HCT116 (cell line): Measurements from ENCODE around the gene PIAS4. TPM values are rescaled to one million over a fixed set of nuclear protein-coding genes. Genes with fewer than 3 reads are reported as not detected.

Source experiments
- ATAC-seq: fragments of 200-7000 bp; cut with Tn5 transposase; 2 replicates; pipeline ENCODE4 v1.9.1; 2020; ENCODE audit warnings: mild to moderate bottlenecking, moderate library complexity
- BruUV-seq: library from RNA; stranded (reverse); fragments of 400-500 nt; replicated peaks from 2 replicates; lab custom pipeline; 2021; lab: Mats Ljungman, UMichigan
- CTCF ChIA-PET: fragments of 300-600 bp; sonication (Branson Sonifier 250); formaldehyde crosslinking; loops from one replicate; lab custom pipeline; 2021; ENCODE audit warnings: antibody characterized with exemption; lab: Charles Lee
- POLR2A ChIA-PET: fragments of 300-600, 350-600 bp; sonication (Branson Sonifier 250); formaldehyde crosslinking; loops from one replicate; lab custom pipeline; 2021; ENCODE audit warnings: antibody characterized with exemption; lab: Charles Lee
- RAD21 ChIA-PET, 2 experiments: fragments of 300-600 bp; sonication (Branson Sonifier 250); formaldehyde crosslinking; loops; one replicate each; lab custom pipeline; 2023; ENCODE audit warnings: low total read pairs in 2 of 2; ENCODE audit not compliant: uncharacterized antibody in 2 of 2, unreplicated experiment in 2 of 2, low non-redundant PET in 1 of 2; lab: Charles Lee
- DNase-seq: peaks from one replicate; pipeline ENCODE4 v3.0.0-alpha.2; 2010; ENCODE audit warnings: low read depth, low spot score
- H2AFZ ChIP-seq: fragments of 200-600 bp; shearing (Covaris generic), sonication (generic); 2 replicates; pipeline ENCODE4 v1.6.1; 2017; ENCODE audit warnings: low read depth, mixed run types, mixed read lengths, antibody characterized with exemption, low read length; ENCODE audit not compliant: poor library complexity, severe bottlenecking
- H3K27ac ChIP-seq: 2 replicates; pipeline ENCODE4 v1.5.1; 2012; ENCODE audit warnings: low read depth, low read length
- H3K27me3 ChIP-seq: fragments of 200-600 bp; sonication (generic); 2 replicates; pipeline ENCODE4 v1.6.1; 2016; ENCODE audit warnings: mixed run types, low read length, mixed read lengths; ENCODE audit not compliant: insufficient read depth
- H3K36me3 ChIP-seq, 2 experiments: fragments of 200-500 bp in 1 of 2; fragments of 200-600 bp in 1 of 2; sonication (Bioruptor generic) in 1 of 2; sonication (generic) in 1 of 2; 2 replicates each; pipeline versions ENCODE4 v1.5.1 to v1.6.1; 2014 to 2016; ENCODE audit warnings: low read length in 2 of 2, inconsistent platforms in 1 of 2, mixed read lengths in 1 of 2, mixed run types in 1 of 2; ENCODE audit not compliant: insufficient read depth in 2 of 2, control insufficient read depth in 1 of 2
- H3K4me1 ChIP-seq, 2 experiments: fragments of 200-600 bp in 1 of 2; sonication (generic) in 1 of 2; 2 replicates each; pipeline versions ENCODE4 v1.5.1 to v1.6.1; 2012 to 2017; ENCODE audit warnings: low read length in 2 of 2, inconsistent platforms in 1 of 2, mild to moderate bottlenecking in 1 of 2, mixed read lengths in 1 of 2, mixed run types in 1 of 2, moderate library complexity in 1 of 2; ENCODE audit not compliant: insufficient read depth in 2 of 2, control insufficient read depth in 1 of 2
- H3K4me2 ChIP-seq: fragments of 200-600 bp; sonication (generic); 2 replicates; pipeline ENCODE4 v1.6.1; 2017; ENCODE audit warnings: mixed run types, low read length, mixed read lengths
- H3K4me3 ChIP-seq, 2 experiments: fragments of 200-600 bp in 1 of 2; sonication (generic) in 1 of 2; replicated peaks in 1 of 2; 2 replicates each; pipeline ENCODE4 v1.5.1; 2011 to 2016; ENCODE audit warnings: low read length in 2 of 2, control low read depth in 1 of 2, low read depth in 1 of 2, mild to moderate bottlenecking in 1 of 2, mixed read lengths in 1 of 2, mixed run types in 1 of 2
- H3K79me2 ChIP-seq: fragments of 200-600 bp; sonication (generic); 2 replicates; pipeline ENCODE4 v1.6.1; 2017; ENCODE audit warnings: mild to moderate bottlenecking, mixed run types, low read length, moderate library complexity, mixed read lengths; ENCODE audit not compliant: insufficient read depth
- H3K9ac ChIP-seq: fragments of 200-600 bp; sonication (generic); 2 replicates; pipeline ENCODE4 v1.6.1; 2016; ENCODE audit warnings: low read length, mixed read lengths
- H3K9me2 ChIP-seq: fragments of 200-600 bp; sonication (generic), shearing (Covaris generic); 2 replicates; pipeline ENCODE4 v1.6.1; 2017; ENCODE audit warnings: mixed run types, mild to moderate bottlenecking, moderate library complexity; ENCODE audit not compliant: insufficient read depth
- H3K9me3 ChIP-seq, 2 experiments: fragments of 200-500 bp in 1 of 2; fragments of 200-600 bp in 1 of 2; sonication (Bioruptor generic) in 1 of 2; sonication (generic) in 1 of 2; 2 replicates each; pipeline ENCODE4 v1.6.1; 2014 to 2017; ENCODE audit warnings: low read length in 2 of 2, mixed read lengths in 2 of 2, inconsistent platforms in 1 of 2, low read depth in 1 of 2, mild to moderate bottlenecking in 1 of 2, mixed run types in 1 of 2, moderate library complexity in 1 of 2; ENCODE audit not compliant: control insufficient read depth in 1 of 2, insufficient read depth in 1 of 2
- H4K20me1 ChIP-seq: fragments of 200-600 bp; sonication (generic), shearing (Covaris generic); 2 replicates; pipeline ENCODE4 v1.6.1; 2017; ENCODE audit warnings: mixed run types, mild to moderate bottlenecking, moderate library complexity; ENCODE audit not compliant: insufficient read depth
- EGR1 ChIP-seq: IDR thresholded peaks from 2 replicates; pipeline ENCODE4 v1.6.1; 2012; ENCODE audit warnings: low read depth
- ELF1 ChIP-seq: IDR thresholded peaks from 2 replicates; pipeline ENCODE4 v1.6.1; 2012; ENCODE audit warnings: low read depth, borderline replicate concordance
- EZH2 ChIP-seq: fragments of 200-600 bp; sonication (generic); IDR thresholded peaks from 2 replicates; pipeline ENCODE4 v1.6.1; 2017; ENCODE audit warnings: antibody characterized with exemption, mixed run types
- EZH2phosphoT487 ChIP-seq: fragments of 200-600 bp; IDR thresholded peaks from 2 replicates; pipeline ENCODE4 v1.6.1; 2018; ENCODE audit warnings: antibody characterized with exemption, borderline replicate concordance
- POLR2A ChIP-seq: IDR thresholded peaks from 2 replicates; pipeline ENCODE4 v1.7.0; 2011; ENCODE audit warnings: borderline replicate concordance; ENCODE audit not compliant: insufficient read depth, insufficient read length; ENCODE audit errors: extremely low read depth
- POLR2AphosphoS5 ChIP-seq: IDR thresholded peaks from 2 replicates; pipeline ENCODE4 v1.6.1; 2011; ENCODE audit warnings: mild to moderate bottlenecking, low read depth, low read length, moderate library complexity
- RAD21 ChIP-seq: IDR thresholded peaks from 2 replicates; pipeline ENCODE4 v1.6.1; 2012; ENCODE audit warnings: low read depth, mild to moderate bottlenecking
- SIN3A ChIP-seq: IDR thresholded peaks from 2 replicates; pipeline ENCODE4 v1.6.1; 2012; ENCODE audit warnings: low read depth
- SP1 ChIP-seq: IDR thresholded peaks from 2 replicates; pipeline ENCODE4 v1.6.1; 2012; ENCODE audit warnings: low read depth
- TCF7L2 ChIP-seq: IDR thresholded peaks from 2 replicates; pipeline ENCODE4 v1.7.0; 2011; ENCODE audit warnings: borderline replicate concordance, inconsistent platforms; ENCODE audit not compliant: insufficient read depth, insufficient read length; ENCODE audit errors: extremely low read depth
- YY1 ChIP-seq: IDR thresholded peaks from 2 replicates; pipeline ENCODE4 v1.6.1; 2011; ENCODE audit warnings: low read length, low read depth, moderate library complexity, mild to moderate bottlenecking; ENCODE audit not compliant: insufficient replicate concordance; ENCODE audit errors: extremely low read depth
- ZFX ChIP-seq: fragments of 450-650 bp; IDR thresholded peaks from 2 replicates; pipeline ENCODE4 v1.6.1; 2017
- ZNF274 ChIP-seq: fragments of 200-500 bp; sonication (Bioruptor generic); IDR thresholded peaks from 2 replicates; pipeline ENCODE4 v1.6.1; 2014; ENCODE audit warnings: mild to moderate bottlenecking, low read depth, low read length, inconsistent platforms
- intact Hi-C: fragments of 100-400 bp; cut with micrococcal nuclease; formaldehyde crosslinking; loops from 2 replicates; pipeline ENCODE4 v1.10.0; 2022
- total RNA-seq: library from RNA; stranded (reverse); gene quantifications from one replicate; pipeline ENCODE4 v1.2.1, GENCODE V29; 2021; ENCODE audit not compliant: unreplicated experiment
- TF ChIP-seq, protein P1 (sequence below): IDR thresholded peaks from 2 replicates; pipeline ENCODE4 v1.6.1; 2012
- TF ChIP-seq, protein P2 (sequence below): IDR thresholded peaks from 2 replicates; pipeline ENCODE4 v1.6.1; 2012
- TF ChIP-seq, protein P3 (sequence below): IDR thresholded peaks from 2 replicates; pipeline ENCODE4 v1.6.1; 2012; ENCODE audit warnings: low read depth
- TF ChIP-seq, protein P4 (sequence below), 3 experiments: fragments of 200-600 bp in 1 of 3; sonication (generic) in 1 of 3; IDR thresholded peaks in 2 of 3; conservative IDR thresholded peaks in 1 of 3; 2 replicates each; pipeline ENCODE4 v1.5.1; 2012 to 2017; ENCODE audit warnings: low read depth in 2 of 3, low read length in 2 of 3, antibody characterized with exemption in 1 of 3, borderline replicate concordance in 1 of 3, control low read depth in 1 of 3, mild to moderate bottlenecking in 1 of 3, mixed read lengths in 1 of 3, mixed run types in 1 of 3, moderate library complexity in 1 of 3; ENCODE audit not compliant: insufficient read depth in 1 of 3
- TF ChIP-seq, protein P5 (sequence below): IDR thresholded peaks from 2 replicates; pipeline ENCODE4 v1.6.1; 2011; ENCODE audit warnings: mild to moderate bottlenecking, low read length, moderate library complexity; ENCODE audit not compliant: insufficient replicate concordance; ENCODE audit errors: extremely low read depth

The PIAS4 gene
- total RNA-seq, 1 experiment from 2014 or later = 28.4 TPM

DNA sequence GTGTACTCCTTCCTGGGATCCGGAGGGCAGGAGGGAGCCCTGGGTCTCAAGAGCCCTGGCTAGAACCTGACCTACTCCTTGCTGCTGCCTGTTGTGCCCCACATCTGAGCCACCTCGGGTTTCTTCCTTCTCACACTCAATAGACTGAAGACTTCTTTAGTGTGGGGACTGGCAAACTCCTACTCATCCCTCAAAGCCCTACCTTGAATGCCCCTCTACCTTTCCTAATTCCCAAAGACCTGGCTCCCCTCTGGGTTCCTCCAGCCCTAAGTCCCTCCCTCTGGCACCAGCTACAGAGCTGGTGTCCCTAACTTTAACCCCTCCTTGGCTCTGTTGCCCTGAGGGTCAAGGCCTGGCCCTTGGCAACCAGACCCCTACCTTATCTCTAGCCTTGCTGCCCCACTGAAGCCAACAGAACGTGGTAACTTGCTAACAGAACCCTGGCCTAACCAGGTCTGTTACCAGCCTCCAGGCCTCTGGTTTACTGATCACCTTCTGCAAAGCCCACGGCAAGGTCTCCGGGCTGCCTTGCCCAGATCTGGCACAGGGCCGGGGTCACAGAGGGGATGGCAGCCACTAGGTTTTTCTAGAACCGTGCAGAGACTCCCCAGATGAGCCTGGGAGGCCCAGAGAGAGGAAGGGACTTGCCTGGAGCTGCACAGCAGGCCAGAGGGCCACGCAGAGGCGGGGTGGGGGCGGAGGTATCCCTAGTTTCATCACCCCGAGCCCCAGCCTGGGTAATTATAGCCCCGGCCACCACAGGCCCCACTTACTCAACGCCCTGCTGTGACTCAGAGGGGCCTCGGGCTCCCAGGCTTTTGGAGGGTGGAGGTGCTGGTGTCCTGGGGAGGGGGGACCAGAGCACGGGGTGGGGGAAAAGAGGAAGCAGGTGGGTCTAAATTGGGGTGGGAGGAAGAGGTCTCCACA, 43.9 kb downstream of the PIAS4 start:
- H3K4me1 ChIP-seq = no peaks in the 10 kb centered on the region; a peak in 1 of 4 replicates
- no peak overlapping the region for H3K4me3 ChIP-seq
- no TSS peak for BruUV-seq
- H3K9me3 ChIP-seq = no peaks in the 10 kb centered on the region
- no peak overlapping the region for H3K4me2 ChIP-seq
- no peak for TF ChIP-seq ZNF274
- no peak for TF ChIP-seq YY1
- no peak for TF ChIP-seq EZH2
- TF ChIP-seq ZFX = no peak
- TF ChIP-seq, protein P1, sequence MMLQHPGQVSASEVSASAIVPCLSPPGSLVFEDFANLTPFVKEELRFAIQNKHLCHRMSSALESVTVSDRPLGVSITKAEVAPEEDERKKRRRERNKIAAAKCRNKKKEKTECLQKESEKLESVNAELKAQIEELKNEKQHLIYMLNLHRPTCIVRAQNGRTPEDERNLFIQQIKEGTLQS = no peak
- TF ChIP-seq, protein P2, sequence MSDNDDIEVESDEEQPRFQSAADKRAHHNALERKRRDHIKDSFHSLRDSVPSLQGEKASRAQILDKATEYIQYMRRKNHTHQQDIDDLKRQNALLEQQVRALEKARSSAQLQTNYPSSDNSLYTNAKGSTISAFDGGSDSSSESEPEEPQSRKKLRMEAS = no peak
- TF ChIP-seq SP1 = no peak
- no peak for TF ChIP-seq EZH2phosphoT487
- no peak for TF ChIP-seq EGR1
- no peak for TF ChIP-seq SIN3A
- TF ChIP-seq, protein P3, sequence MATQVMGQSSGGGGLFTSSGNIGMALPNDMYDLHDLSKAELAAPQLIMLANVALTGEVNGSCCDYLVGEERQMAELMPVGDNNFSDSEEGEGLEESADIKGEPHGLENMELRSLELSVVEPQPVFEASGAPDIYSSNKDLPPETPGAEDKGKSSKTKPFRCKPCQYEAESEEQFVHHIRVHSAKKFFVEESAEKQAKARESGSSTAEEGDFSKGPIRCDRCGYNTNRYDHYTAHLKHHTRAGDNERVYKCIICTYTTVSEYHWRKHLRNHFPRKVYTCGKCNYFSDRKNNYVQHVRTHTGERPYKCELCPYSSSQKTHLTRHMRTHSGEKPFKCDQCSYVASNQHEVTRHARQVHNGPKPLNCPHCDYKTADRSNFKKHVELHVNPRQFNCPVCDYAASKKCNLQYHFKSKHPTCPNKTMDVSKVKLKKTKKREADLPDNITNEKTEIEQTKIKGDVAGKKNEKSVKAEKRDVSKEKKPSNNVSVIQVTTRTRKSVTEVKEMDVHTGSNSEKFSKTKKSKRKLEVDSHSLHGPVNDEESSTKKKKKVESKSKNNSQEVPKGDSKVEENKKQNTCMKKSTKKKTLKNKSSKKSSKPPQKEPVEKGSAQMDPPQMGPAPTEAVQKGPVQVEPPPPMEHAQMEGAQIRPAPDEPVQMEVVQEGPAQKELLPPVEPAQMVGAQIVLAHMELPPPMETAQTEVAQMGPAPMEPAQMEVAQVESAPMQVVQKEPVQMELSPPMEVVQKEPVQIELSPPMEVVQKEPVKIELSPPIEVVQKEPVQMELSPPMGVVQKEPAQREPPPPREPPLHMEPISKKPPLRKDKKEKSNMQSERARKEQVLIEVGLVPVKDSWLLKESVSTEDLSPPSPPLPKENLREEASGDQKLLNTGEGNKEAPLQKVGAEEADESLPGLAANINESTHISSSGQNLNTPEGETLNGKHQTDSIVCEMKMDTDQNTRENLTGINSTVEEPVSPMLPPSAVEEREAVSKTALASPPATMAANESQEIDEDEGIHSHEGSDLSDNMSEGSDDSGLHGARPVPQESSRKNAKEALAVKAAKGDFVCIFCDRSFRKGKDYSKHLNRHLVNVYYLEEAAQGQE = no peak
- no peak for TF ChIP-seq TCF7L2
- no peak for TF ChIP-seq POLR2A
- TF ChIP-seq, protein P4, sequence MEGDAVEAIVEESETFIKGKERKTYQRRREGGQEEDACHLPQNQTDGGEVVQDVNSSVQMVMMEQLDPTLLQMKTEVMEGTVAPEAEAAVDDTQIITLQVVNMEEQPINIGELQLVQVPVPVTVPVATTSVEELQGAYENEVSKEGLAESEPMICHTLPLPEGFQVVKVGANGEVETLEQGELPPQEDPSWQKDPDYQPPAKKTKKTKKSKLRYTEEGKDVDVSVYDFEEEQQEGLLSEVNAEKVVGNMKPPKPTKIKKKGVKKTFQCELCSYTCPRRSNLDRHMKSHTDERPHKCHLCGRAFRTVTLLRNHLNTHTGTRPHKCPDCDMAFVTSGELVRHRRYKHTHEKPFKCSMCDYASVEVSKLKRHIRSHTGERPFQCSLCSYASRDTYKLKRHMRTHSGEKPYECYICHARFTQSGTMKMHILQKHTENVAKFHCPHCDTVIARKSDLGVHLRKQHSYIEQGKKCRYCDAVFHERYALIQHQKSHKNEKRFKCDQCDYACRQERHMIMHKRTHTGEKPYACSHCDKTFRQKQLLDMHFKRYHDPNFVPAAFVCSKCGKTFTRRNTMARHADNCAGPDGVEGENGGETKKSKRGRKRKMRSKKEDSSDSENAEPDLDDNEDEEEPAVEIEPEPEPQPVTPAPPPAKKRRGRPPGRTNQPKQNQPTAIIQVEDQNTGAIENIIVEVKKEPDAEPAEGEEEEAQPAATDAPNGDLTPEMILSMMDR (IDR thresholded peaks at IDR 0.05 in 2 of 3, conservative IDR thresholded peaks at IDR 0.05 in 1 of 3; ENCODE audit: borderline replicate concordance in 1 of 3, insufficient read depth in 1 of 3, low read depth in 2 of 3, low read length in 2 of 3) = no peak
- no peak for TF ChIP-seq RAD21
- TF ChIP-seq POLR2AphosphoS5 = no peak
- TF ChIP-seq, protein P5, sequence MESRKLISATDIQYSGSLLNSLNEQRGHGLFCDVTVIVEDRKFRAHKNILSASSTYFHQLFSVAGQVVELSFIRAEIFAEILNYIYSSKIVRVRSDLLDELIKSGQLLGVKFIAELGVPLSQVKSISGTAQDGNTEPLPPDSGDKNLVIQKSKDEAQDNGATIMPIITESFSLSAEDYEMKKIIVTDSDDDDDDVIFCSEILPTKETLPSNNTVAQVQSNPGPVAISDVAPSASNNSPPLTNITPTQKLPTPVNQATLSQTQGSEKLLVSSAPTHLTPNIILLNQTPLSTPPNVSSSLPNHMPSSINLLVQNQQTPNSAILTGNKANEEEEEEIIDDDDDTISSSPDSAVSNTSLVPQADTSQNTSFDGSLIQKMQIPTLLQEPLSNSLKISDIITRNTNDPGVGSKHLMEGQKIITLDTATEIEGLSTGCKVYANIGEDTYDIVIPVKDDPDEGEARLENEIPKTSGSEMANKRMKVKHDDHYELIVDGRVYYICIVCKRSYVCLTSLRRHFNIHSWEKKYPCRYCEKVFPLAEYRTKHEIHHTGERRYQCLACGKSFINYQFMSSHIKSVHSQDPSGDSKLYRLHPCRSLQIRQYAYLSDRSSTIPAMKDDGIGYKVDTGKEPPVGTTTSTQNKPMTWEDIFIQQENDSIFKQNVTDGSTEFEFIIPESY = no peak
- TF ChIP-seq ELF1 = no peak
- CTCF ChIA-PET = no interaction called here
- intact Hi-C loops = no loop called here
- peak overlapping the region; percentile 1; the same call in 1 of the 2 replicates for H3K27ac ChIP-seq
- peaks cover 30 to 34% of the 10 kb centered on the region in 2 experiments; a peak in 3 of 4 replicates for H3K36me3 ChIP-seq
- ATAC-seq (no peak), DNase-seq (no peak)
- POLR2A ChIA-PET = no interaction called here
- RAD21 ChIA-PET = no interaction called here
- no peak overlapping the region for H2AFZ ChIP-seq
- H3K9me2 ChIP-seq = no peaks in the 10 kb centered on the region
- peaks cover 8% of the 10 kb centered on the region; the same call in 1 of the 2 replicates for H4K20me1 ChIP-seq
- no peak overlapping the region for H3K9ac ChIP-seq
- no peaks in the 10 kb centered on the region for H3K27me3 ChIP-seq
- peaks cover 94% of the 10 kb centered on the region for H3K79me2 ChIP-seq
